GM19455 (cell line): ENCODE results near the gene PKP3.
"Not testable (repeated sequence)": the region's sequence is repeated elsewhere in the genome, so short reads cannot be mapped to it uniquely, and the experiment has no call there.

Source experiments
- ATAC-seq: cut with Tn5 transposase; IDR thresholded peaks from one replicate; pipeline ENCODE4 v1.9.1; 2021; ENCODE audit not compliant: unreplicated experiment

Gene PKP3

GRCh38 chr11:428295-428694, 34.3 kb downstream of the PKP3 start:
- ATAC-seq = no peak

- ATAC-seq = no peak
Observed at GRCh38 chr11:429391-429790, 35.4 kb downstream of the PKP3 start.

DNA sequence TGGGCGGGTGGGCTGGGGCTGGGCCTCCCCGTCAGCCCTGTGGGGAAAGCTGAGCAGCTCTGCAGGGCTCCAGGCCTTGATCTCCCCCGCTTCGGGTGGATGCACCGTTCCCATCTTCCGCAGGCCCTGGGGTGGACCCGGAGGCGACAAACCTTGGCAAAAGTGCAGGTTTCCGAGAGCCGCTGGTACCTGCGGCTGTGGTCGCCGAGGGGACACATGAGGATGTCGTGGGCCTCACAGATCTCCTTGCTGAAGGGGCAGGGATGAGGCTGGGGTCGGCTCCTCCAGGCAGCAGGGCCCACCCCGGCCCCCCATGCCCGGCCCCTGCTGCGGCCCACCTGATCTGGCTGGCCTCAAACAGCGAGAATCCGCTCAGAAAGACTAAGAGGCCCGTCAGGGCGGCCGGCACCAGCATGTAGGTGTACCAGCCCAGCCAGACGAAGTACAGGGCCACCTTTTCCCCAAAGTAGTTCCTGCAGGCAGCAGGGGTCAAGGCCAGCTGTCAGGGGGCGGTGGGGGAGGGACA, 36.0 kb downstream of the PKP3 start:
- ATAC-seq = no peak

- ATAC-seq = no peak
Observed at GRCh38 chr11:431921-432320, 37.9 kb downstream of the PKP3 start.

DNA sequence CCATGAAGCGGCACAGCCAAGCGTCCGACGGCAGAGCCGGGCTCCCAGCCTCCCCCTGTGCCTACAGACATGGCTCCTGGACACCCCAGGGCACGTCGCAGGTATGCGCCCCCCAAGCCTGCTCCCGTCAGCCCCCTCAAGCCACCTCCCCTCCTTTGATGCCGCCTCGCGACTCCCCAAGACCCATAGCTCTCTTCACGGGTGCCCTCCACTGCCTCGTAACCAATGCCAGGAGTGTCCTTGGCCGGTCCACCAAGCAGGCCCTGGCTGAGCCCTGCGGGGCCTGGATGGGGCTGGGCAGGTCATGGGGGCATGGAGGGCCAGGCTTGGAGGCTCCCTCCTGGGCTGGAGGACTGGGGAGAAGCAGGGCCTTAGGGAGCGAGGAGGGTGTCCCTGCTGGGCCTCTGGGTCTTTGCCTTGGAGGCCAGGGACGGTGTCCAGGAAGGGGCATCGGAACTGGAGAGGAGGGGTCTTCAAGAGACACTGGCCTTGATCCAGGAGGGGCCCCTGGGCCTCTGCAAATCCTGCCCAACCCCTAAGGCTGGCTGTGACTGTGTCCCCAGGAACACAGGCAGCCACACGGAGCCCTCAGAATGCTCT, 38.6 kb downstream of the PKP3 start:
- ATAC-seq = no peak

DNA sequence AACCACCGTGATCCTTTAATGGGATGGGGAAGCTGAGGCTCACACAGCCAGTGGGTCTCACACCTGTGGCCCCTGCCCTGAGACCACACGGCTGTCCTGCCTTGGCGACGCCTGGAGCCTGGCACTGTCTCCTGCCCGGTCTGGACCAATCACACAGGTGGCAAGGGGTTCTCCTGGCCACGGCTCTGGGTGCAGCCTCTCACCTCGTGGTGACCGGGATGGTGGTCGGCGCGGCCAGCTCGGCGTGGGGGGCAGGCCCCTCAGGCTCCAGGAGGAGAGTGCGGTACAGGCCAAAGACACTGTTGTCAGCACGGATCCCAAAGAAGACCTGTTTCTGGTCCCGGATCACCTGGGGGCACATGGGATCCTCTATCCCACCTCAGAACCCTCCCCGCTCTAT, 39.1 kb downstream of the PKP3 start:
- no peak for ATAC-seq

- ATAC-seq = no peak
Observed at GRCh38 chr11:433641-434040, 39.6 kb downstream of the PKP3 start.

DNA sequence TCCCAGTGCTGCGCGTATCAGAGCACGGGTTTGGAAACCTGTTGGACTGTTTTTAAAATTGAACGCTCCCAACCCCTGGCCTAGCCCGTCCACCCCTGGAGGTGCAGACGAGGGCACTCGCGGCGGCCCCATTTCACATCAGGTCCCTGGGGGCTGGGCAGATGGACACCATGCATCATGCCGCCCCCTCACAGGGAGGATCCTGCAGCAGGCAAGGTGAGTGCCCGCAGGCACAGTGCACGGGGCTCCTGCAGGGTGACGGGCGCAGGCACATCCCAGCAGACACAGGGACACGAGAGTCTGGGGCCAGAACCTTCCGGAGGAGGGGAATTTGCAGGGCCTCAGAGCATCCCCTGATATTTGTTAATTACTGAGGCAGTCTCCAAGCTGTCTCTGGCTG, 40.5 kb downstream of the PKP3 start:
- no peak for ATAC-seq

DNA sequence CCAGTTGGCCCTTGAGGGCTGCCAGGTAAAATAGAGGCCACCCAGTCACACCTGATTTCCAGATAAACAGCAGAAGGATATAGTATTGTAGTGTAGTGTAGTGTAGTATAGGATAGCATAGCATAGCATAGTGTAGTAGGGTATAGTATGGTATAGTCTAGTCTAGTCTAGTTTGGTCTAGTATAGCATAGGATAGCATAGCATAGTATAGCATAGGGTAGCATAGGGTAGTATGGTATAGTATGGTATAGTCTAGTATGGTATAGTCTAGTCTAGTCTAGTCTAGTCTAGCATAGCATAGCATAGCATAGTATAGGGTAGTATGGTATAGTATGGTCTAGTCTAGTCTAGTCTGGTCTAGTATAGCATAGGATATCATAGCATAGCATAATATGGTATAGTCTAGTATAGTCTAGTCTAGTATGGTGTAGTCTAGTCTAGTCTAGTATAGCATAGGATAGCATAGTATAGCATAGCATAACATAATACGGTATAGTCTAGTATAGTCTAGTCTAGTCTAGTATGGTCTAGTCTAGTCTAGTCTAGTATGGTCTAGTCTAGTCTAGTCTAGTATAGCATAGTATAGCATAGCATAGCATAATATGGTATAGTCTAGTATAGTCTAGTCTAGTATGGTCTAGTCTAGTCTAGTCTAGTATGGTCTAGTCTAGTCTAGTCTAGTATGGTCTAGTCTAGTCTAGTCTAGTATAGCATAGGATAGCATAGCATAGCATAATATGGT, 41.2 kb downstream of the PKP3 start:
- ATAC-seq = not testable (repeated sequence)

DNA sequence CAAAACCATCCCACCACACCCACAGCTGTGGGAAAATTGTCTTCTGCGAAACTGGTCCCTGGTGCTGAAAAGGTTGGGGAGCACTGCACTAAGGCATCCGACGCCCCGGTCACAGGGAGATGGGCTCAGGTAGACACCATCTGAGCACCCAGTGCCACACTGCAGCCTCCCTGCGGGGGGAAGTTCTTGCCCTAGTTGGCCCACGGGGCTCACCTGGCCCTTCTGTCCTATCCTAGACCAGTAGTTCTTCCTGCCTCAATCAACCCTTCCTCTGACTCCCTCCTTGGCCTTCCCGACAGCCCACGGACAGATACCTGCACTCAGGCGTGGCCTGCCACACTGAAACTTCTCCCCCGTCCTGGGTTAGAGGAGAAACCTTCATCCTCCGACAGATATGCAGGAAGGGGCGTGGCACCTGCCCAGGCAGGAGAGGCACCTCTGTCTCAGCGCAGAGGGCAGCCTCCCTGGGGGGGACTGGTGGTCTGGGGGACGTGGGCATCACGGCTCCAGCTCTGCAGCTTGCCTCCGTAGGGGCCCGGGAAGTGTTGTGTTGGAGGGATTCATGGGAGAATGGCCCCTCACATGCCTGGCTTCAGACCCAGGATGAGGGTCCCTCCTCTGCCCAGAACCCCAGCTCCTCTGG, 43.3 kb downstream of the PKP3 start:
- no peak for ATAC-seq

DNA sequence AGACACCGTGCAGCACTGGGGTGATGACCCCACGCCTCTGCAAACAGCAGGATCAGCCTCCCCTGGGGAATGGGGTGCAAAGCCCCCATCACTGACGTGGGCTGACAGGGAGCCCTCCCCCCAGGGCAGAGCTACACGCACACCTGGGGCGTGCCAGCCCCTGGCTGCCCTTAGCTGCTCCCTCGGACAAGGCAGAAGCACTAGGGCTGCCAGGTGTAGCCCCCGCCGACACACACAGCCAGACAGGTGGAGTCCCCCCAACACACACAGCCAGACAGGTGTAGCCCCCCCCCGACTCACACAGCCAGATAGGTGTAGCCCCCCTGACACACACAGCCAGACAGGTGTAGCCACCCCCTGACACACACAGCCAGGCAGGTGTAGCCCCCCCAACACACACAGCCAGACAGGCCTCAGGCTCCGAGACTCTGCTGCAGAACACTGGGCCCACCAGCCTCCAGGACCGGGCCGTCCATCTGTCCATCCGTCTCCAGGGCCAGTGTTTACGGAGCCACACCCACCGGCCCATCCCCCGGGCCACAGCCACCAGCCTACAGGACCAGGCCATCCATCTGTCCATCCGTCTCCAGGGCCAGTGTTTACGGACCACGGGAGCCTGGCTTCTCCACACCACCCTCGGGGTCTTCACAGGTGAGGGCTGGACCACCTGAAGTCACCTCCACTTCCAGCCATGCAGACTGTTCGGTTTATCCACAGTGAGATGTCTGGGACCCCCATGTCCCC, 44.3 kb downstream of the PKP3 start:
- no peak for ATAC-seq

GRCh38 chr11:439315-440064, 45.5 kb downstream of the PKP3 start:
- no peak for ATAC-seq

DNA sequence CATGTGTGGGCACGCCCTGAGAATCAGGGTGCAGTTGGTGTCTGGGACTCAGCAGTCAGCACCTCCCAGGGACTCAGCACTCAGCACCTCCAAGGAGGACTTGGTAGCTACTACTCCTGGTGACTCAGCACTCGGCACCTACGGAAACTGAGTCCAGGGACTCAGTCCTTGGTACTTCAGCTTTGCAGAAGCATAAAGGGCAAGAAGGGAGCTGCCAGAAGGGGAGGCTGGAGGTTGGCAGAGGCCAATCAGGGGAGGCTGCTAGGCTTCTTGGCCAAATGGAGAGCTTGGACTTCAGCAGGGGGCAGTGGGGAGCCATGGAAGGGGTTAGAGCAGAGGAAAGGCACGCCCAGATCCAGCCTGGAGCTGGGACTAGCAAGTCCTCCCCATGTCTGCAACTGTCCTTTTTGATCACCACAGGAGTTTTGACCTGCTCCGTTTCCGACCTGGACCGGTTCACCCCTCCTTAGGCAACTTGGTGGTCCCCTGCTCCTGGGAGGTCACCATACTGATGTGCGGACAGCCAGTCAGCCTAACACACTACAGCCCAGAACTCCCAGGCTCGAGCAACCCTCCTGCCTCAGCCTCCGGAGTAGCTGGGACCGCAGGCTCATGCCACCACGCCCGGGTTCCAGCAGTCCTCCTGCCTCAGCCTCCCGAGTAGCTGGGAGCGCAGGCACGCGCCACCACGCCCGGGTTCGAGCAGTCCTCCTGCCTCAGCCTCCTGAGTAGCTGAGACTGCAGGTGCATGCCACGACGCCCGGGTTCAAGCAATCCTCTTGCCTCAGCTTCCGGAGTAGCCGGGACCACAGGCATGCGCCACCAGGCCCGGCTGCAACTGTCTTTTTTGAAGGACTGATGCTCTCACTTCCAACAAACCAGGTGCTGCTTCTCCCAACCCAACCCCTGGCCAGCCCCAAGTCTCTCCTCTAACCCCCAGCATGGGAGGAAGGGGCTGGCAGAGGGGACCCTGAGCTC, 46.3 kb downstream of the PKP3 start:
- ATAC-seq = no peak

DNA sequence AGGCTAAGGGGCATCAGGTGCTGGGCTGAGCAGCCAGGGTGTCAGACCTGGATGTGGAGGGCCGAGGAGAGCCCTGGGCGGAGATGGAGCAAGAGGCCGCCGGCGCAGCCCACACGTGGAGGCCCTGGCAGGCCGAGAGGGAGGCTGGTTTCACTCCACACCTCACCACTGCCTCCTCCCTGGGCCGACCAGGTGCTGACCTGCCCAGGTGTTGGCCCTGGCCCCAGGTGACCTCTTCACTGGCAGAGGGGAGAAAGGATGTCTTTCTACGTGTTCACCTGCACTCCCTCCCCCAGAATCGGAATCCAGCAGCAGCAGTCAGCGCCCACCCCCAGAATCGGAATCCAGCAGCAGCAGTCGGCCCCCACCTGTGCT, 47.0 kb downstream of the PKP3 start:
- ATAC-seq = no peak

DNA sequence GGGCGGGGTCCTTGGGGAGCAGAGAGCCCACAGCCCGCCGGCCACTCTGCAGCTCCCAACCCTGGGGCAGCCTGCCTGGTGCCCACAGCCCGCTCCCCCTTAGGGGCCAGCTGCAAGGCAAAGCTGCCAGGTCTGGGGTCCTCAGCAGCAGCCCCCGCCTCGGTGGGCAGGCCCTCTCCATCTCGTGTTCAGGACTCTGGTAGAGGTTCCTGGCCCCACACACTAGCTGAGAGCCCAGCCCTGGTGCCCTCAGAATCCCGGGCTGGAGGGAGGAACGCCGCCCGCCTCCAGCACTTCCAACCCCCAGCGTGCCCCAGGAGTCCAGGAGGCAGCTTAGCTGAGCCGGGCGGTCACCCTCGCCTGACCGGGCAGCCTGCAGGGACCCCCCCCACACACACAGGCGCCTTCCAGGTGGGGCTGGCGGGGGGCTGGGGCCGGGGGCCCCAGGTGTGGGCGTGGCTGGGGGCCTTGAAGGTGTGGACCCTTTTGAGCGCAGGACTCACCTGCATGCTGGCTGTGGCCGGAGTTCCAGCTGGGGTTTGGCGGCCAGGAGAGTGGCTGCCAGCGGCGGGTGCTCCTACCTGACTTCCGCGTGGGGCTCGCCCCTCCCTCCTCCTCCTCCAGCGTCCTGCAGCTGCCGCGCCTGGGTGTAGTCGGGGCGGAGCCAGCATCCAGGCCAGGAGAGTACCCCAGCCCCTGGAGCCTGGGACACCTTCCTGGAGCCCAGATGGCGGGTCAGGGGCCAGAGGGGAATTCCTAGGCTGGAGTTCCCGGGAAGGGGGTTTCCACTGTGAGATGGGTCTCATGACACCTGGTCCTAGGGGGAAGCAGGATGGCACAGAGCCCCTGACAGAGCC, 47.6 kb downstream of the PKP3 start, which contains the start of gene ANO9:
TSS of gene ANO9 (minus strand) at position 594 of the 857 bp plus-strand sequence. CDS start at position 509, 85 bp downstream.
- peak; percentile 59 for ATAC-seq

DNA sequence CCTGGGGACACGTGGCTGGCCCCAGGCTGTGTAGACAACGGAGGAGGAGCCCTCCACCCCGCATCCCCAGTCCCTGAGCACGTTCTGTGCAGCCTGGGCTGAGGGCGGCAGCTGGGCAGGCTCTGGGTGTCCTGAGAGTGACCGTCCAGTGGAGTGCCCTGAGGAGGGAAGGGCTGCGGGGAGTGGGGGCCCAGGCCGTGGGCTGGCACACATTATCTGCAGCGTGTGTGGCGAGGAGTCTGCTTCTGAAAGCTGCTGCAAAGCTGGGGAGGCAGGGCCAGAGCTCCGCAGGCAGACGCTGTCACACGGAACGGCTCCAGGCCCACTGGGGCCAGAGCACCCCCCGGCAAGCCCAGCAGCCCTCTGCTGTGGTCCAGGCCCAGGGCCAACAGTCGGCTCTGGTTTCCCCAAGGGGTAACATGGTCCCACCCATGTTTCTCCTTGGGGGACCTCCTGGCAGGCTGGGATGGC, 48.6 kb downstream of the PKP3 start:
- ATAC-seq = no peak

DNA sequence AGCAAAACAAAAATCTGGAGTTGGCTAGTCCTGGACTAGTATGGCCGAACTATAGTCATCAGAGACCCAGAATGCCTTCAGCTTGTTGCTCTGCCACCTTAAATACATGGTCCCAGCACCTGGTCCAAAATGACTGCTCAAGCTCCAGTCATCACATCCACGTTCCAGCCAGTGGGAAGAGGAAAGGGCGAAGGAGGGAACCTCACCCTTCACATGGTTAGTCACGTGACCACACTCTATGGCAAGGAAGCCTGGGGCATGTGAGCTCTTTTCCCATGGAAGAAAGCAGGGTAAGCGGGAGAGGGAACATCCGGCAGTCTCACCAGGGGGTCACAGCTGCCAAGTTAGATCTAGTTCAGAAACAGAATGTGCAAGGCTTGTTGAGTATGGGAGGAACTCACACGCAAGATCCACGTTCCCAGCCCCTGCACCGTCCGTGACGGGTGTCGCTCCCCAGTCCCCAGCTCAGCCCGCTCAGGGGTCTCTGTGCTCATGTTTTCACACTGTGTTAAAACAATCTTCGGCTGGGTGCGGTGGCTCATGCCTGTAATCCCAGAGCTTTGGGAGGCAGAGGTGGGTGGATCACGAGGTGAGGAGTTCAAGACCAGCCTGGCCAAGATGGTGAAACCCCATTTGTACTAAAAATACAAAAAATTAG, 49.7 kb downstream of the PKP3 start:
- no peak for ATAC-seq
